Activated CD8-positive, alpha-beta memory T cell treated with anti-CD3 and anti-CD28 coated beads, Interleukin-2, amount 50 U/mL, for 24 hours (primary cell): ENCODE results near the gene PPP1R14D.
A peak's percentile ranks its signal among the peaks of the same experiment; 100 is the strongest.
"Not testable (repeated sequence)": the region's sequence is repeated elsewhere in the genome, so short reads cannot be mapped to it uniquely, and the experiment has no call there.

Source experiments
- DNase-seq: peaks from one replicate; pipeline ENCODE4 v3.0.0-alpha.2; 2020; ENCODE audit errors: extremely low read depth

The PPP1R14D gene, protein sequence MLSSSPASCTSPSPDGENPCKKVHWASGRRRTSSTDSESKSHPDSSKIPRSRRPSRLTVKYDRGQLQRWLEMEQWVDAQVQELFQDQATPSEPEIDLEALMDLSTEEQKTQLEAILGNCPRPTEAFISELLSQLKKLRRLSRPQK

DNA sequence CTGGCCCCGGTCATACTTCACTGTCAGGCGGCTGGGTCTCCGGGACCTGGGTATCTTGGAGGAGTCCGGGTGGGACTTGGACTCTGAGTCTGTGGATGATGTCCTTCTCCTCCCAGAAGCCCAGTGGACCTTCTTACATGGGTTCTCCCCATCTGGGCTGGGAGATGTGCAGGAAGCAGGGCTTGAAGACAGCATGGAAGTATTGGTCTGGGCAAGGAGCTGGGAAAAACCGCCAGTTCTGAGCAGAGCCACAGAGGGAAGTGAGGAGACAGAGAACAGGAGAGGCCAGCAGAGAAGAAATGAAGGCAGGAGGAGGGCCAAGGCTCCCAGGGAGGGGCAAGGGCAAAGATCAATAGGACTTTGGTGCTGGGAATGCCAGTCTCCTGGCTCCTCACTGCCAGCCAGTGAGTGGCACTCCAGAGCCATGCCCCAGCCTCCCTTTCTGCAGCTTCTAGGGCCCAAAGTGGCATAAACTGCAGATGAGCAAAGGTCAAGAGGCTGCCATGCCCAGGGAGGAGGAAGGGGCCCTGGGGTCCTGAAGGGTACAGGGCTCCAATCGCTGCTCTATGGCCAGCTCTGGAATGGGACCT, at the start of gene PPP1R14D:
PPP1R14D (minus strand) TSS at position 262 of the 590 bp plus-strand sequence; CDS start at position 195, 67 bp downstream.
- no peak for DNase-seq

DNA sequence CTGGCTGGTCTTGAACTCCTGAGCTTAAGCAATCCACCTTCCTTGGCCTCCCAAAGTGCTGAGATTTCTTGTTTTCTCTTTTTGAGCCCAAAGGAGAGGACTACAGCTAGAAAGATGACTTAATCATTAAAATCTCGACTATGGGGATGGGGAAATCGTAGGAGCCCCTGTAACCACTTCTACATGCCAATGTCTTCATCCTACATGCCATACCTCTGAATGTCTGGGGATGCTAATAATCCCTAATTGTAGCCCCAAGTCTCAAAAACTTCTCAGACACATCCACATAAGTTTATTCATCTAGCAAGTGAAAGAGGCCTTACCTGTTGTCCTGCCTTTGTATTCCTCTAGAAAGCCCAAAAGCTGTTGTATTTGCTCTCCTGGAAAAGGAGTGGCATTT, 49.2 kb upstream of the PPP1R14D start:
- DNase-seq = no peak

DNA sequence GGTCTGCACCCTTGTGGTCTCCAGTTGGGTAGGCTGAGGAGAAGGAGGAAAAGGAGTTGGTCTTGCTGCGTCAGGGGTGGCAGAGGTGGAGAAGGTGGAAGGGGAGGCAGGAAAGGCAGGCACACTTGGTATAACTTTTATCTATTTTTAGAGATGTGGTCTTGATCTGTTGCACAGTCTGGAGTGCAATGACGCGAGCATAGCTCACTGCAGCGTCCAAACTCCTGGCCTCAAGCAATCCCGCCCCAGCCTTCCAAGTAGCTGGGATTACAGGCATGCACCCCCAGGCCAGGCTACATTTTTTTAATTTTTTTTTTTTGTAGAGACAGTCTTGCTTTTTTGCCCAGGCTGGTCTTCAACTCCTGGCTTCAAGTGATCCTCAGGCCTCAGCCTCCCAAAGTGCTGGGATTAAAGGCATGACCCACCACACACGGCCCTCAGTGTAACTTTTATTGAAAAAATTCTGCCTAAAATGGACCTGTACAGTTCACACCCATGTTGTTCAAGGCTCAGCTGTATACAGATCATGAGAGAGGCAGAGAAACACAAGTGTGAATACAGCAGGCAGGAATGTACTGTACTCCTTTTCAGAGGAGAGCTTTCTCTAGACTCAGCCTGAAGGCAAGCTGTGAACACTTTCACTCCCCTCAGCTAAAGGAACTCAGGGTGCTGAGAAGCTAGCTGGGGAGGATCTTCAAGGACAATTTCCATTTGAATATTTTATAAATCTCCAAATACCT, 47.7 kb upstream of the PPP1R14D start:
- no peak for DNase-seq

DNA sequence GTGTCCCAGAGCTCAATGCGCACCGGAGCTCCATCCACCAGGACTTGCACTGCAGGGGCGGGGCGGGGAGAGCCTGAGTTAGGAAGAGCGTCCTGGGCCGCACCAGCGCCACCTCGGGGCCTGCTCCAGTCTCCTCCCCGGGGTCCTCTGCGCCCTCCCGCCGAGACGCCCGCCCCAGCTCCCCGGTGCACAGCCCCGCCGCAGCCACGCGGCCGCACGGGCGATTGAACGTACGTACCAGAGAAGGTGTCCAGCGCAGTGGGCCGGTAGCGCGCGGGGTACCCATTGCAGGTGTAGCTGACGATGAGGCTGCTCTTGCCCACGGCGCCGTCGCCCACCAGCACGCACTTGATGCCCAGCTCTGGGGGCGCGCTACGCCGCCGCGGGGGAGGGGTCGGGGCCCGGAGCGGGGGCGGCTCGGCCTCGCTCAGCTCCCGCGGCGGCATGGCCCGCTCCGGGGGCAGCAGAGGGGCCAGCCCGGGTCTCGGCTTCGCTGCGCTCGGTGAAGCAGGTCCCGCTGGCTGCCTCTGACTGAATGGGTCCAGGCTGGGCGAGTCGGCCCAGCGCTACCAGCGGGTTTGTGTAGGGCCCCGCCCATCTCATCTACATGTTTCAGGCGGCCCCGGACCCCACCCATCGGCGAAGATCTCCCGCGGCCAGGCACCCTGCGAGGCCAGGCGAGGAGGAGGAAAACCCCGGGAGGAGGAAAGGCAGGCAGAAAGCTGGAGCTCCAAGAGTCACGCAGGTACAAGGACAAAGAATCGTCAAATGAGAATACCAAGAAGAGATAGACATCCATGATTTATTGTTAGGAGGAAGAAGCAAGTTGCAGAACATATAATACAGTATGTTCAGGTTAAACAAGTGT, 45.4 kb upstream of the PPP1R14D start, which contains the start of gene RHOV:
RHOV (minus strand) TSS at position 541 of the 868 bp plus-strand sequence; CDS start at position 446, 95 bp downstream.
- DNase-seq = no peak

DNA sequence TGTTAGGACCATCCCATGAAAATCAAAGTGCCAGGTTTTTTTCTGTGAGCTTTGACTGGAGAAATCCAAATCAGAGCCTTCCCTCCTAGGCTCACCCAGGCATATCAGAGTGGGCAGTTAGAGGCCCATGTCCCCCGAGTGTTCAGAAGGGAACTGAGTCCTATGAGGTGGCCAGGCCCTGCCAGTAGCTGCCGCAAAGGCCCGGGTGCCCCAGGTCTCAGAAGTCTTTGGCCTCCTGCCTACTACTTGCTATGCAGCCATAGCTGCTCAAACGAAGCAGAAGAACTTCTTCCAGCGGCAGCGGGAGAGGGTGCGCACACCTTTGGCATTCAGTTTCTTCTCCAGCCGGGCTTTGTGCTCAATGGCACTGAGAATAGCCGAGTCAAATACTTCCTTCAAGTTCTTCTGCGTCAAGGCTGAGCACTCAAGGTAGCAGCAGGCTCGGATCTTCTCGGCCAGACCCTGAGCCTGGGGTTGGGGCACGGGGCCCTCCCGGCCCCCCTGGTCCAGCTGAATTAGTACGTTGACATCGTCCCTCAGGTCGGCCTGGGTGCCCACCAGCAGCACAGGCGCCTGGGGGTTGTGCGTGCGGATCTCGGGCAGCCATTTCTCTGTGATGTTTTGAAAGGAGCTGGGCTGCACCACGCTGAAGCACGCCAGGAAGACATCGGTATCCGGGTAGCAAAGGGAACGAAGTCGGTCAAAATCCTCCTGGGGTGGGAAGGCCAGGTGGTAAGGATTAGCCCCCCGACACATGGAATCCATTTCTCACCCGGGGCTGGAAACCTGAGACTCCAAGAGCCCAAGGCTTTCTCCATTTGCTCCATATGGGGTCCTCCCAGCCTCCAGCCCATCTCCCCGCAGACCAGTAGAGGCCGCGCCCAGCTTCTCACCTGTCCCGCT, 44.5 kb upstream of the PPP1R14D start:
- DNase-seq = no peak

DNA sequence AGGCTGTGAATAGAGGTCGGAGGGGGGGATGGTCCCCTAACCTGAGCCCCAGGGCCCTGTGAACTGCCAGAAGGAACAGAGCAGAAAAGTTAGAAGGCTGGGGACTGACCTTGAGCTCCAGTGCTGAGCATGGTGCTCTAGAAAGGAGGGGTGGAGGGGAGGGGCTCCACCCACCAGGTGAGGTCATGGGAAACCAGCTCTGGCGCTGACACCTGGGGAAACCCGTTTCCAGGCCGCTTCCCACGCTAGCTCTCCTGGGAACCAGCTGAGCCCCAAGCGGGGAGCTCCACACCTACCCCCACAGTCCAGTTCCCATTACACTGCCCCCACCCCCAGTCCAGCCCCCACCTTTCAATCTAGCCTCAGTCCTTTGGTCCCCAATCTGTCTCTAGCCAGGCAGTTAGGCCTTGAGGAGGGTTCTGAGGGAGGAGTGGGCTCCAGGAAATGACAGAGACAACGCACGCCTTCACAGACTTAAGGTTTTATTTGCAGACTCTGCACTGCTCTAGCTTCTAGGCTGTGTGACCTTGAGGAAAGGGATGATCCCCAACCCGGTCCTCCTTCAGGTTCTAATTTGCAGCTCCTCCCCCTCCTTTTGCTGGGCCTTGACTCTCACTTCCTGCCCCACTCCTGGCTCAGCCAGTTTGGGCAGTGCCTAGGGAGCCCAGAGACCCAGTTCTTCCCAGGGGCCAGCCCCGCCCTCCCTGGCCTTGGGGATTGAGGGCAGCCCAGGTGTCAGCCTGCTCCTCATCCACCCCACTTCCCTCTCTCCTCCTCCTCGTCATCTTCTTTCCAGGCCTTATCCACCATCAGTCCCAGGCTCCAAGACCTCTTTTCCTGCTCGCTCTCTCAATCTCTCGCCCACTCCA, 43.5 kb upstream of the PPP1R14D start:
- DNase-seq = no peak

DNA sequence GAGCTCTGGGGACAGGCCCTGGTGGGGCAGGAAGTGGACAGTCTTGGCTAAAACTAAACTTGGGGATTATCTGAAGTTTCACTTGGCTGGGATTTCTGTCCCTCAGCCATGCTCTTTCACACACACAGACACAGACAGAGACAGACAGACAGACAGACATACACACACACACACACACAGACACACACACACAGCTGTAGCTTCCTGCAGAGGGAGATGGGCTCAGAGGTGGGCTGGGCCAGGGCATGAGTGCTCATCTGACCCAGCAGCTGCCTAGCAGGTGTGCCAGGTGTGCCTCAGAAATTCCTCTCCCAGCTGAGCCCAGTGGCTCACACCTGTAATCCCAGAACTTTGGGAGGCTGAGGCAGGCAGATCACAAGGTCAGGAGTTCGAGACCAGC, 42.2 kb upstream of the PPP1R14D start:
- DNase-seq = no peak

DNA sequence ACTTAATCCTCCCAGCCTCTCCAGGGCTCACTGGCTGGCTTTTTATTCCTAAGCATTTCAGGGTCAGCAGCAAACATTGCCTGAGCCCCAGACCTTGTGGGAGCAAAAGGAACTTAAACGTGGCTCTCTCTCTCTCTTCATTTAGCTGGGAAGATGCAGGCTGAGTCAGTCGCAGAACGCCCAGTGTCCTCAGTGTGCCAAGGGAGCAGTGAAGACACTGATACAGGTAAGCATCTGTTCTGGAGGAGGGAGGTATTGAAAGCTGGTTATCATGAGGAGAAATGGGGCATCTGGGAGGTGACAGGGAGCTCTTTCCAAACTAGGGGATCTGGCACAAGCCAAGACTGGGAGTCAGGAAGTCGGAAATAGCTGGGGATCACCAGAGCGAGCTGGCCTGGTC, 41.2 kb upstream of the PPP1R14D start:
- DNase-seq = no peak

DNA sequence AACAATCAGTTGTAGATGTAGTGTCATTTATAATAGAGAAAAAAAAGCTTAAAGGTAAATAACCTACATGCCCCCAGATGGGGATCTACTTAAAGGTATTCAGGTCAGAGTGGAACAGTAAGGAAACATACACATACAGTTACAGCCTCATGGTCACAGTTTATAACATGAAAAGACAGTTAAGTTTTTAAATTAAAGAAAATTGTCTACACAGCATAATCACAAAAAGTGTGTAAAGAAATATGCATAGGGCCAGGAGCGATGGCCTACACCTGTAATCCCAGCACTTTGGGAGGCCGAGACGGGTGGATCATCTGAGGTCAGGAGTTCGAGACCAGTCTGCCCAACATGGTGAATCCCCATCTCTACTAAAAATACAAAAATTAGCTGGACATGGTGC, 38.7 kb upstream of the PPP1R14D start:
- no peak for DNase-seq

DNA sequence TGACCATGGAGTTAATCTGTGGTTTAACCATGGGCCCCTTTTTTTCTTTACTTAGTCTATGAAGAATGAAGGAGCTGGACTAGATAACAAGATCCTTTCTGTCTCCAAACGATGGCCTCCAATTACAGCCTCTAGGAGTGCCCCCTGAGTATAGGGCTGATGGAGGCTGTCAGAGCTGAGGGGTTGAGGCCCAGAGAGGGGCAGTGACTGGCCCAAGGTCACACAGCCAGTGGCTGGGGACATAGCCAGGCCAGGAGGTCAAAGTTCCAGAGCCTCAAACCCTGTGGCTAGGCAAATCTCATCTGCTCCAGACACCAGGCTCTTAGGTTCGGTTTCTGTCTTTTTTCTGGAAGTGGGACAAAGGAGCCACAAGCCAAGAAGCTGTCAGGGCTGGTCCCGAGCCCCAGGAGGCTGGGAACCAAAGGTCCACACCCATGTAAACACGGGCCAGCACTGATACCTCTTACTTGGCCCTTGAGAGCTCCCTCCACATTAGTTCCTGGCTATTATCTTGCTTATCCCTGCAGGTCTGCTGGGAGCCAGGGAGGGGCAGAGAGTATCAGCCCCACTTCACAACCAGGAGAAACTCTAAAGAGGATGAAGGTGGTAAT, 35.3 kb upstream of the PPP1R14D start:
- no peak for DNase-seq

DNA sequence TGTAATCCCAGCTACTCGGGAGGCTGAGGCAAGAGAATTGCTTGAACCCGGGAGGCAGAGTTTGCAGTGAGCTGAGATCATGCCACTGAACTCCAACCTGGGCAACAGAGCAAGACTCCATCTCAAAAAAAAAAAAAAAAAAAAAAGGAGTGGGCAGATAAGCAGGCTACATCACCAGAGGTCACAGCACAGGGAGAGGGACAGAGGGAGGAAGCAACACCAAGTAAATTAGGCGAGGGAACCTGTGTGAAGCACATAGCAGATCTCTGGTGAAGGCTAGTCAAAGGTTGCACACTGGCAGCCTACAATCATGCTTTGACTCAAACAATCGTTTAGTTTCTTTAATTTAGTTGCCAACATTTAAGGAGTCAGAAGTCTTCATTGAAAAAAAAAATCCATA, 32.6 kb upstream of the PPP1R14D start:
- DNase-seq = not testable (repeated sequence)

DNA sequence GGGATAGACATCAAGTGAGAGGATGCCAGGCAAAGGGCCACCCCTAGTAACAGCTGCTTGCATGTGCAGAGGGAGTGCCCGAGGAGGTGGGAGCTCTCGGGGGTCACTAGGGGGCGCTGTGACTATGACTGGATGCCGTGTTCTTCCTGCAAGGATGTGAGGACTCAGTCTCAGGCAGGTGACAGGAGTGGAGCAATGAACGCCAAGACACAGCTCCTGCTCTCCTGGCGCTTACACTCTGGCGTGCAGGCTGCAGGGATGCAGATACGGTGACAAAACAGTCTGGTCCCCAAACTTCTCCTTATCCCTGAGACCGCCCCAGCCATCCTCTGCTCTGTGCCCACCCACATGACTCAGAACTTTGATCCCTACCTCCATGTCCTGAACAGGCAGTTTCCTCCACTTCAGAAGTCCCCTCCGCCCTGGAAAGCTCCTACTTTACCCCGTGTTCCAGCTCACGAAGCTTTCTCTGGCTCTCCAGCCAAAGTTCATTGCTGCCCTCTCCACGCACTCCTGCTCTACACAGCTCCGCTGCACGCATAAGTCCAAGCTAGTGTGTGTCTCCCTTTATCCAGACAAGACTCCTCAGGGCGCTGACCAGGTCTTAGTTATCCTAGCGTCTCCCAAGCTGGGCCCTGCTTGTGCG, 30.8 kb upstream of the PPP1R14D start:
- peak; percentile 57 for DNase-seq

DNA sequence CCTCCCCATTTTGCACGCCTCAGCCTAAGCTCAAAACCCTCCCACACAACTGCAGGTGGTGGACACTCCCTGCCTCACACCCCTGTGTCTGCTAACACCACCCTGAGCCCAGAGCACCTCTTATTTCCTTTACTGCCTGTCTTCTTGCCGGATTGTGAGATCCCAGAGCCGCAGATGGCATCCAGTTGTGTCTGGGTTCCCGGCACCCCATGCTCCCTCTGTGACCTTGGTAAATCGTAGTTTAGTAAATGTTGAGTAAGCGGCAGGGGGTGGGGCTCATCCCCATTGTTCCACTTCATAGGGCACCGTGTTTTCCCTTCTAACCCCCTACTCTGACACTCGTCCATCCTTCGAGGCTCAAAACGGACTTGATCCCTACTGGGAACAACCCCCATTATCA, 30.2 kb upstream of the PPP1R14D start:
- DNase-seq = no peak

DNA sequence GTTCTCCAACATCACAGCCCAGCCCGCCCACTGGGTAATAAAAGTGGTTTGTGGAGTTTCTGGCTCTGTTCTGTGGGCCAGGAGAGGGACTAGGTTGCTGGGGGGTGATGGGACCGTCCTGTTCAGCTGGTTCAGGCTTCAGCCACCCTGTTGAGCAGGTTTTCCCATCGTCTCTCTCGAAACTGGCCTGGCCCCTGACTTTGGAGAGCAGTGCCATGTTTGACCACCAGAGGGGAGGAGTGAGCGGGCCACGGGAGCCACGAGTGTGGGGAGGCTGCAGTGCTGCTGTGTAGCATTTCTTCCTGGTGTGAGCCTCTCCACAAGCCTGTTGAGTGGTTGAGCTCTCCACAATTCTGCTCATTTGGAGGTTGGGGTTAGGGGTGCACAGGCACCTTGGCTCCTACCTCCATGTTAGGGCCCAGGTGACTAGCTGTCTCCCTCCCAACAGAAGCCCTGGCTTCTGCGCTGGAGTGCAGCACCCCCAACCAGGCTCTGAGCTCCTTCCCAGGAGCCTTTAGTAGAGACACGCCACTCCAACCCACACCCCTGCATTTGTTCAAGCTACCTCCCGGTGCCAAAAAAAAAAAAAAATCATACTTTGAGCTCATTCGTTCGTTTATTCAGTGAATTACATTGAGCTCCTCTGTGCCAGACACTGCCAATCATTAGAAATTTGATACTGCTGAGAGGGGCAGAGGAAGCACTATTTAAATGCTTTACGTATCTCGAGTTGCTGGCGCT, 29.3 kb upstream of the PPP1R14D start:
- peak; percentile 58 for DNase-seq

DNA sequence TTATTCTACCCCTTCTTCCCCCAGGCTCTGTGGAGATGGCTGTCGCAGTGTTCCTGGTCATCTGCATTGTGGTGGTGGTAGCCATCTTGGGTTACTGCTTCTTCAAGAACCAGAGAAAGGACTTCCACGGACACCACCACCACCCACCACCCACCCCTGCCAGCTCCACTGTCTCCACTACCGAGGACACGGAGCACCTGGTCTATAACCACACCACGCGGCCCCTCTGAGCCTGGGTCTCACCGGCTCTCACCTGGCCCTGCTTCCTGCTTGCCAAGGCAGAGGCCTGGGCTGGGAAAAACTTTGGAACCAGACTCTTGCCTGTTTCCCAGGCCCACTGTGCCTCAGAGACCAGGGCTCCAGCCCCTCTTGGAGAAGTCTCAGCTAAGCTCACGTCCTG, 28.2 kb upstream of the PPP1R14D start:
- DNase-seq = no peak

DNA sequence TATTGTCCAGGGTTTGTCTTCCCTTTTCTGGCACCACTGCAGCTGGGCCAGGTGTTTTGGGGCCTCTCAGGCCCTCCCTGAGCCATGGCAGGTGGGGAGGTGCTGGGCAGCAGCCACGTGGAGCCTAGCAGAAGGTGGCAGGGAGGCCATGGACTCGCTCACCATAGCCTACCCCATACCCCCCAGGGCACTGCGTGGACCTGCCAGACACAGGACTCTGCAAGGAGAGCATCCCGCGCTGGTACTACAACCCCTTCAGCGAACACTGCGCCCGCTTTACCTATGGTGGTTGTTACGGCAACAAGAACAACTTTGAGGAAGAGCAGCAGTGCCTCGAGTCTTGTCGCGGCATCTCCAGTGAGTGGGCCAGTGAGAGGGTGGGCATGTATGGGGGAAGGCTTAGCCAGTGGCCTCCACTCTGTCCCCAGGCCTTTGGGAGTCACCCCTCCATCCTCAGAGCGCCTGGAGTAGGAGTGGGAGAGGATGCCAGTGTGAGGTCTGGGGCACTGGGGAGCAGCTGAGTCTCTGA, 27.3 kb upstream of the PPP1R14D start:
- no peak for DNase-seq

DNA sequence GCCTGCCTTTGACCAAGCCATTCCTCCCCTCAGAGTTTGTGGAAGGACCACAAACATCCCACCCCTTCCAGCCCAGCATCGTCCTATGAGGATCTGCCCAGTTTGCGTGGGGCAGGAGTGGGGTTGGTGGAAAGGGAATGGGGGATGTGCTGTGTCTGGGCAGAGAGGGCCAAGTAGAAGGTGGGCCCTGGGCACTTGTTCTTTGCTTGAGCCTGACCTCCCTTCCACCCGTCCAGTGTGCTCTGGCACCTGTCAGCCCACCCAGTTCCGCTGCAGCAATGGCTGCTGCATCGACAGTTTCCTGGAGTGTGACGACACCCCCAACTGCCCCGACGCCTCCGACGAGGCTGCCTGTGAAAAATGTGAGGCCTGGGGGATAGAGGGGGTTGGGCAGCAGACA, 25.7 kb upstream of the PPP1R14D start:
- DNase-seq = no peak

DNA sequence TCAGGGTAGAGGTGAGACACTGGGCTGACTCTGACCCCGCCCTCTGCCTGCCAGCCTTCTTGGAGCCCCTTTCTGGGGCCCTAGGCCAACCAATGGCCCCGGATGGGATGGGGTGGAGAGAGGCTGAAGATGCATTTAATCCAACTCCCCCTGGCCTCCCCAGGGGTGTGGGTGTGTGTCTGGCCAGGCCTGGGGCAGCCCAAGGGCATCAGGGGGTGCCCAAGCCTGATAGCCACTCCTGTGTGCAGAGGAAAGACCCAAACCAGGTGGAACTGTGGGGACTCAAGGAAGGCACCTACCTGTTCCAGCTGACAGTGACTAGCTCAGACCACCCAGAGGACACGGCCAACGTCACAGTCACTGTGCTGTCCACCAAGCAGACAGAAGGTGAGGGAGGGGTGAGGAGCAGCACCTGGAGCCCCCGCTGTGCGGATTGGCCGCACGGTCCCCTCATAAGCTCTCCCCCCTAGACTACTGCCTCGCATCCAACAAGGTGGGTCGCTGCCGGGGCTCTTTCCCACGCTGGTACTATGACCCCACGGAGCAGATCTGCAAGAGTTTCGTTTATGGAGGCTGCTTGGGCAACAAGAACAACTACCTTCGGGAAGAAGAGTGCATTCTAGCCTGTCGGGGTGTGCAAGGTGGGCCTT, 24.9 kb upstream of the PPP1R14D start:
- DNase-seq = no peak
